ENCODE results near the gene CD48. TPM values are rescaled to one million over a fixed set of nuclear protein-coding genes. Genes with fewer than 3 reads are reported as not detected.

The CD48 gene
- polyA plus RNA-seq, 3 donors: 3.3 to 12.7 (median 3.7) TPM

DNA sequence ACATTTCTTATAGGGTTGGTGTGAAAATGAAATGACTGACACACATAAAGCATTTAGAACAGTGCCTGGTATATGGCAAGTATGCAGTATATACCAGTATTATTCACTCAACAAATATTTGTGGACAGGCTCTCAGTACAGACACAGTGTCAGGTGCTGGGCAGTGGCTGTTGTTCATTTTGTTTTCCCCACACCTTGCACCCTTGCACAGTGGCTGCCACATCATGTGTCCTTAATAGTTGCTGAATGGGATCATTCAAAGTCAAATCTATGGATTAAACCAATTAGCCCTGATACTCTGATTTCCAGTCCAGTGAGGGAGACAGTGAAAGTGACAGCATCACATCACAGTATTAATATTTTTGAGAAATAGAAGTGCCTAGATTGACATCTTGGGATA lies 67.2 kb downstream of the CD48 start:
- H3K27ac ChIP-seq (ENCODE audit: low read depth, low read length): no peak overlapping the region

DNA sequence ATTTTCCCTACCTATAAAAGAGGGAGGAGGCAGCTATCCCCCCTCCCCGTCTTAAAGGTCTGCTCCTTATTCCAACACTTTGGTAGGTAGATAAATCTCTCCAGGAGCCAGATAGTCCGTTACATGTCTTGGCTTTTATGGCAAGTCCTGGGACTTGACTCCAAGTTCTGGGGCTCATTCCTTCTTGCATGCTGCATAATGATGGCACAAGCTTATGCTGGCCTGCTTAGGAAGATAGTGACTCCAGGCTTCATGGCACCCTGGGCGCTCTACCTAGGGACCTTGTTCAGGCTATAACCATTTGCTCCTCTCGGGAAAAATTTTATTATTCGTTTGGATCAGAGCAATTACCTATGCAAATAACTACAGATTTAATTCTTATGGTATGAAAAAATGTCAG lies 68.5 kb downstream of the CD48 start:
- H3K27ac ChIP-seq (ENCODE audit: low read depth, low read length): no peak overlapping the region
- WGBS, 3 donors: 85 to 91% (median 91%) methylated on average over 5 of the region's 5 CpGs

DNA sequence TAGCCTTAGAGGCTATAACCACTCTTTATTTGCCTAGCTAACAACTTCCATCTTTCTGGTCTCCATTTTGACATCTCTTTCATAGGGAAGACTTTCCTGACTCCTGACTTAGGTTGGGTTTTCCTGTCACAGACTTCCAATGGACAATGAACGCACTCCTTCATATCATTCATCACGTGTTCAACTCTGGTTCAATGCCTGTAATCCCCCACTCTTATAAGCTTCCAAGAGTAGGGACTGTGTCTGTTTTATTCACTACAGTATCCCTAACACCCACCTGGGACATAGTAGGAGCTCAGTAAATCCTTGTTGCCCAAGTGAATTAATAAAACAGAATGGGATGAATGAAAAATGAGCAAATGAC lies 69.4 kb downstream of the CD48 start:
- 92 to 94% (median 94%) methylated on average over 2 of the region's 2 CpGs for WGBS, 3 donors

DNA sequence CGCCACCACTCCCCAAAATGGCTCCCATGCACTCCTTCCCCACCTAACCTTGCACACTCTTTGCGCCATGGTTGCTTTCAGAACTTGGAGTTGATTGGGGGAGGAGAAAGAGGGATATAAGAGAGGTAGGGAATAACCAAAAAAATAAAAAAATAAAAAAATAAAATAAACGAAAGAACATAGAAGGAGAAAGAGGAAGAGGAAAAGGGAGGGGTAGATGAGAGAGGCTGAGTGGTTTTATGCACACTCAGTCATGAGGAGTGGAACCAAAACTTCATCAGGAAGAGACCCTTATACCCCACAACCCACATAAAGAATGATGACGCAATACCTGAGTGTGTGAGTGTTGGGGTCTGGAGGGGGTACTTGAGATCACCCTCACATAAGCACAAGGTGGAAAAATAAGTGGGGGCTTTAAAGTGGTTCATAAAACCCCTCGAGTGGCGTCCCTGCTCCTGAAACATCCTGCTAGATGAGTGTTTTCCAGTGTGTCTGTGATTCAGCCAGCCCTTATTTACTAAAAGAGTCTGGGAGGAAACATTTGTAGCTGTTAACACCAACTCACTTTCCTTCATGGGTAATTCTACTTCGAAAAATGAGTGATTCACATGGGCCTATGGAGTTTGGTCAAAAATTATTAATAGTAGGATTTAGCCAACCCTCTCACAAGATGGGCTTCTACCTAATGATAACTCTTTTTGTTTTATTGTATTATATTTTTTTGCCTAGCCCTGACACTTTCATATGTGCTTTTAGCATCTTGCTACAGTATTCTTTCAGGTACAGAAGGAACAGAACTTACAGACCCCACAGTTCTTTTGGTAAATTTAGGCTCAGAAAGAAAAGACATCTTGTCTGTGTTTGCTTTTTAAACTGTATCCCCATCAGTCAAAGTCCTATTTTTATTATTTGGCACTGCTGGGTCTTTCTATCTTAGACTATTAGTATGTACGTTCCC lies 70.0 kb downstream of the CD48 start:
- WGBS, 3 donors: 68 to 89% (median 69%) methylated on average over 8 of the region's 8 CpGs
- H3K27ac ChIP-seq (ENCODE audit: low read depth, low read length): no peak overlapping the region

More for the DNA sequence above, 69.4 kb downstream of the CD48 start:
- no peak overlapping the region for H3K27ac ChIP-seq (ENCODE audit: low read depth, low read length)

DNA sequence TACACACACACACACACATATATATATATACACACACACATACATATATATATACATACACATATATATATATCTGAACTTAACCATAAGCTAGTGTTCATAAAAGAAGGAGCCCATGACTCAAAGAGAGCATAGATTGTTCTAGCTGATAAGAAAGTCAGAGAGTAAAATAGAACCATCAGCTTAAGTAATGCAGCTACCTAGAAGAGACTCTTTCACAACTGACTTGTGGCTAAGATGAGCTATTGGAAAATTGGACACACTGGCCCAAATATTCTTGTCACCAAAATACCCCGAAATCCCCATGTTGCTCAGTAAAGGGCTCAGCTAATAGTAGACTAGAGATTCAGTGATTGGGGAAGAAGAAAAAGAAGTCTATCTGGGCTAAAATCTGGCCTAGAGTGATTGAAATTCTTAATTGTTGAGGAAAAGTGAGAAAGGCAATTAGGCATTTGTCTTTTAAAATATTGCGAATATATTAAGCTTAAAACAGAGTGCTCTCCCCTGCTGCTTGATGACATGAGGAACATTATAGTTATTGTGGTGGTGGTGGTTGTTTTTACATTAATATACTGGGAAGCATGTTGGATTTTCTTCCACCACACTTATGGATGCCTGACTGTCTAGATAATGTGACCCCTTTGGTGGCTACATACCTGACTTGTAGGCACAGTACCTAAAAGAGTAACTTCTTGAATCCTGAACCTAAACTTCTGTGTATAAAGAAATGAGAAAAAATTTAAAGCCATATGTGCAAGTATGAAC lies 71.1 kb downstream of the CD48 start:
- 89 to 96% (median 89%) methylated on average over 2 of the region's 2 CpGs for WGBS, 3 donors
- no peak overlapping the region for H3K27ac ChIP-seq (ENCODE audit: low read depth, low read length)

DNA sequence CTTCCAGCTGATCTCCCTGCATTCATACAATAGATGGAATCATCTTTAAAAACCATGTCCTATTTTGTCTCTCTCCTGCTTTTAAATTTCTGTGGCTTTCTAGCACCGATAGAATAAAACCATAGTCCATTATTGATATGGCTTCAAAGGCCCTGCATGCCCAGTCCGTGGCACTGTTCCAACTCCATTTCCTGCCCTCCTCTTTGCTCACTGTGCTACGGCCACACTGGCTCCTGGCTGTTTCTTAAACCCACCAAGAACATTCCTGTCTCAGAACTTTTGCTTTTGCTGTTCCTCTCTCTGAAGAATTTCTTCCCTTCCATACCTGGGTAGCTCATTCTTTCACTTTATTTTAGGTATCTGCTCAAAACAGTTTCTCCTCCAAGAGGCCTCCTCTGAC lies 72.0 kb downstream of the CD48 start:
- WGBS, 3 donors: 19 to 36% (median 19%) methylated on average over 3 of the region's 3 CpGs
- H3K27ac ChIP-seq (ENCODE audit: low read depth, low read length): no peak overlapping the region

DNA sequence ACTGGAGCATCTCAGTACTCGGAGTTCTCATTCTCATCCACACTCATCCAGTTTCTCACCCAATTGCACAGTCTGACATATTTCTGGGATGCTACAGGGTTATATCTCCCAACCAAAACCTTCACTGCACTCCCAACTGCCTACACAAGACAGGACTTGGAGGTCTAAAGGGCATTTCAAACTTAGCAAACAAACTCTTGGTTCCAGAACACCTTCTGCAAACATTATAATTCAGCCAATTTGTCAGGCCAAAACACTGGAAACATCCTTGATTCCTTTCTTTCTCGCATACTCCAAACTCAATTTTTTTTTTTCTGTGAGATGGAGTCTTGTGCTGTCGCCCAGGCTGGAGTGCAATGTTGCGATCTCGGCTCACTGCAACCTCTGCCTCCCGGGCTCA lies 72.7 kb downstream of the CD48 start:
- H3K27ac ChIP-seq (ENCODE audit: low read depth, low read length): no peak overlapping the region
- 84 to 94% (median 94%) methylated on average over 6 of the region's 6 CpGs for WGBS, 3 donors

DNA sequence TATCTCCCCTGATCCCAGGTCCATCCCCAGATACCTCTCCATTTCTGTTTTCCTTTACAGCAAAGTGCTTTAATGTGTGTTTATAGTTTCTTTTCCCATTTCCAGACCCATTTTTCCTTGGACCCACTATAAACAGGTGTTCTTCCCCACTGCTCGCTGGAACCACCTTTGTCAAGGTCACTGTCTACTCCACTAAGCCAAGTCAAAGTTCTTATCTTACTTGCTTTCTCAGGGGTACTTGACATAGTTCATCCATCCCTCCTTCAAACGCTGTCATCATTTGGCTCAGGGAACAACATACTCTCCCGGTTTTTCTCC lies 73.1 kb downstream of the CD48 start:
- no peak overlapping the region for H3K27ac ChIP-seq (ENCODE audit: low read depth, low read length)
- WGBS, 3 donors: 46 to 77% (median 76%) methylated on average over 3 of the region's 3 CpGs

DNA sequence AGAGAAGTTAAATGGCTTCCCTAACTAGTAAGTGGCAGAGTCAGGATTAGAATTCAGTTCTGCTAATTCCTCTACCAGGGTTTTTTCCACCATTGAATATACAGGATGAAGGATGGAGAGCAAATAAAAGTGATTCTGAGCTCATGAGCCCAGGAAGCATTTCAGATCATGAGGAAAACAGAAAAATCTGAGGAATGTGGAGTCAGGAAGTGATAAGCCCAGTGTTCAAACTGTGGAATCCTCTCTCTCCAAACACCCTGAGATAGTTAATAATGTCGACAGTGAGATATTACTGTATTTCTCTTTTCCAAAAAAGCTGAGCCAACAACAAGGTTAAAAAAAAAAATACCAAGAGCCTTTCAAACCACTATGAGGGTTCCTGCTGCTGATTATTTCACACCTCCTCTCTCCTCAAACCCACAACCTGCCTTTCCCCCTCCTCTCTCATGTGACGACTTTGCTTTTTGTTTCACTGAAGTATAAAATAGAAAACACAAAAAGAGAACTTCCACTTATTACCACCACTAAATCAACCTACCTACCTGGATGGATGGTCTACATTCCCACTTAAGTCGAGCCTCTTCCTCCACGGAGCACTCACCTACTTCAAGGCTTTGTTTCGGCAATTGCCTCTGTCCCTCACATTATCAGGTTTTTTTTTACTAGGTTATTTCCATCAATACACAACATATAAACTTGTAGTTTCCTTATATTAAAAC lies 73.6 kb downstream of the CD48 start:
- no peak overlapping the region for H3K27ac ChIP-seq (ENCODE audit: low read depth, low read length)
- WGBS, 3 donors: 48 to 62% (median 57%) methylated on average over 5 of the region's 5 CpGs

DNA sequence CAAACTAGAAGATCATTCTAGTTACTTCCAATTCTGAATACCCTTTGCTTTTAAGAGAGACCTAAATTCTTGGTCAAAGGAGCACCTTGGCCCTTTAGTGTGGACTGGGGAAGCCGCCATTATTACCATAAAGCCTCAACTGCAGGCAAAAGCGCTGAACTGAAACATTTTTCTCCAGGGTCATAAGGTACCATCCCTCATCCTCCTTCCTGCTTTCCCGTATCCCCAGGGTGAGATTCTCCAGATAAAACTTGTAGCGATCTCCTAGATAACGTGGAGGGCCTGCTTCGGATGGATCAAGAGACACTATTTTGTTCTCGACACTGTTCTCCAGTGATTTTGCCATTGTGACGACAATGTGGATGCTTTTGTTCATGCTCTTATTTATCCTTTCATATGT lies 74.6 kb downstream of the CD48 start:
- H3K27ac ChIP-seq (ENCODE audit: low read depth, low read length): no peak overlapping the region
- WGBS, 3 donors: 91 to 94% (median 93%) methylated on average over 8 of the region's 8 CpGs

DNA sequence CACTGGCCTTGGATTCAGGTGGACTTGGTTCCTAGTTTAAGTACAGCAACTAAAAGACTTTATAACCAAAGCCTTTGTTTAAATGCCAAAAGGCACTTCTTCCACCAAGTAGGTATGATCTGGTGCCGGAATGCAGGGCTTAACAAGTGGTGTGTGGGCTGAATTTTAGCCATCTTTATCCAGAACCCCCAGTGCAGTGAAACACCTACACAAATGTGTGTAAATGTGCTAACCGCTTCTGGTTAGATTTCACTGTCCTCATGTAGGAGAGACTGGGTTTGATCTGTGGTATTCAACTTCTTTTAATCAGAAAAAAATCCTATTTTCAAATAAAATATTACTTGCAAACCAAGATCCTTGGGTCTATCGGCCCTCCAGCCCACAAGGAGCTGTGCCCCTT lies 75.1 kb downstream of the CD48 start:
- 91 to 93% (median 93%) methylated on average over 3 of the region's 3 CpGs for WGBS, 3 donors
- H3K27ac ChIP-seq (ENCODE audit: low read depth, low read length): no peak overlapping the region

DNA sequence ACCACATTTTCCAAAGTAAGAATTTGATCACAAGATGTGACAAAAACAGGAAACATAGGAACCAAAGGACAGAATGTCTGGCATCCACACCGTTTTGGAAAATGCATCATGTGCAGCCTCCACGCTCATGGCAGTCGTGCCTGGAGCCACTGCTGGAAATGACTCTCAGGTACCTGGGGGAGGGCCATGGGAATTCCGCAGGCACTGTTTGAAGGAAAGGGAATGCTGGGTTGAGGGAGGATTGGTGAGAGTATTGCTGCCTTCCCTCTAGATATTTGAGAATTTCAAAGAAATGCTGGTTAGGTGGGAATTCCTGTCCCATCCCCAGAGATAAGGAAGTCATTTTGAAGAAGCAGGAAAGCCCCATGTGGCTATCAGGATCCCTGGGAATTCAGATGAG lies 75.5 kb downstream of the CD48 start:
- H3K27ac ChIP-seq (ENCODE audit: low read depth, low read length): no peak overlapping the region
- 69 to 83% (median 76%) methylated on average over 4 of the region's 4 CpGs for WGBS, 3 donors

DNA sequence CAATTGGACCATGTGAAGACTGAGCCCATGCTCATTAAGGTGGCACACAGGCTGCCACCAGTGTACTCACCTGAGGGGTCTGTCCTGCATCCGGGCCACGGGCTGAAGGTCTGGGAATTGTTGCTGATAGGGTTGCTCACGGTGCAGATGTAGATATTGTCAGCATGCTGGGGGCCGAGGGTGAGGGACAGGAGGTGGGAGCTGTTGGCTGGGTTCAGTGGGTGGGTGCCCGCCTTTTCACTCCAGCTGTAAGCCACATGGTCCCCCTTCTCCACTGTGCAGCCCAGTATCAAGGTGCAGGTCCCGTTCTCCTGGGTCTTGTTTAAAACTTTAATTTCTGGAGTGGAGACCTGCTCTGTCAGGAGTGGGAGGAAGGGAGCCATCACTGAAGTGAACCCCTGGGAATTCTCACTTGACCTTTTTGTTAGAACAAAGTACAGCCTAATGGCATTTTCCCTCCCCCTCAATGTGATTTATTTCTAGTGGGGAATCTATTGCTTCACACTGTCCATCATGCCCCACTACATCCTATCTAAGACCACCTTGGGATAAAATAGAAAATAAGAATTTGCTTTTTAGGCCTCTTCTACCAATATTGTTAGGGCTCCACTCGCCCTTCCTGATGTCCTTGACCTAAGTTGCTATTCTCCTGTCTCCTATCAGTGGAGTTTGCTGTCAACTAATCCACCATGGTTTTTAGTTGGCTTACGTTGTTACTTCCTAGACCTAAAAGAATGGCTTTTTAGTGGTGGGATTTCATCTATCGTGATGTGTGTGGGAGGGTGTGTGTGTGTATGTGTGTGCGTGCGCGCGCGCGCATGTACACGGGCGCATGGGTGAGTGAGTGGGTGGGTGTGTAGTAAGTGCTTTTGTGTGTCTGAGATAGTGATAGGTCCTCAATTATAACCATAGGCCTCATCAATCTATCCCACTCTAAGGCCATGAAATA lies 76.8 kb downstream of the CD48 start:
- no peak overlapping the region for H3K27ac ChIP-seq (ENCODE audit: low read depth, low read length)

DNA sequence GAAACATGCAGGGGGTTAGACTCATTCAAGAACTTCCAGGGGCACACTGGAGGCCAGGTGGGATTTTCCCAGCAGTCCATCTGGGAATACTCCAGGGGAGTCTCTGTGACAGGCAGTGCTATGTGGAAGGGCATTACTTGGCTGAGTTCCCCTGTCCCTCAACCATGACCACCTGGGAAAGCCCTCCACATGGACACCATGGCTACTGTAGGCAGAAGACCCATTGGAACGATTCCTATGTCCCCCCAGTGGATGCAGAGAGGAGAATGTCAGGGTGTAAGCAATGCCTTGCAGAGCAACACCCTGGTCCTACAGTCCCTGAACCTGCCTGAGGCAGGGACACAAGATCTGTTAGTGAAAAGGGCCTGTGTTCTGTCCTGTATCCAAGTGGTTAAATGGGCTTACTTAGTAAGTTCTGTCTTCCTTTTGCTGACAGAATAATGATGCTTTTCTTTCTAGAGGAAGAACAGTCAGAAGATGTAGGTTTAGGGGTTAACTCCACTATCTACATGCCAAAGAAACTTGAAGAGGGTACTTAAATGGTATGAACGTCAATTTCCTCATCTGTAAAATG lies 78.2 kb downstream of the CD48 start:
- 48 to 58% (median 58%) methylated on average over 2 of the region's 2 CpGs for WGBS, 3 donors

More for the DNA sequence above, 76.8 kb downstream of the CD48 start:
- WGBS, 3 donors: 90 to 94% (median 93%) methylated on average over 17 of the region's 17 CpGs

DNA sequence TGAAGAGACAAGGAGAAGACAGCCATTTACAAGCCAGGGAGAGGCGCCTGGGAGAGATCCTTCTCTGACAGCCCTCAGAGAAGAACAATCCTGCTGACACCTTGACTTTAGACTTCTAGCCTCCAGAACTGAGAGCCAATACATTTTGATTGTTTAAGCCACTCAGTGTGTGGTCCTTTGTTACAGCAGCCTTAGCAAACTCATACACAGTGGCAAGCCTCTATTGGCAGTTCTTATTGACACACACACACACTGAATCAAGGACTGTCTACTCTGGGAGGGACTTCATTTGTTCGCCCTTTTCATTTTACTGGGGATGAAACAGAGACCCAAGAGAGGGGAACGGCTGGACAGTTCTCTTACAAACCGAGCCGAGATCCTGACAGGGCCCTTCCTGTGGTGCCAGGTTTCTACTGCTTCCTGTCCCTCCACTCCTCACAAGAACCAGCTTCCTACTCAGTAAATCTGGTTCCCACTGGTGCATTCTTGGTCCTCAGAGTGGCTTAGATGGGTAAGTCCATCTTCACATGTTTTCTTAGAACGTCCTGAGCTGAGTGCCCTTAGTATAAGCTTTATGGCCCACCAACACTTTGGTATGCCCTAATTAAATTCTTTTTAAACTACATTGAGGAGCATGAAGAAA lies 79.5 kb downstream of the CD48 start:
- H3K27ac ChIP-seq (ENCODE audit: low read depth, low read length): no peak overlapping the region
- 79 to 96% (median 85%) methylated on average over 6 of the region's 6 CpGs for WGBS, 3 donors

More for the DNA sequence above, 78.2 kb downstream of the CD48 start:
- no peak overlapping the region for H3K27ac ChIP-seq (ENCODE audit: low read depth, low read length)

DNA sequence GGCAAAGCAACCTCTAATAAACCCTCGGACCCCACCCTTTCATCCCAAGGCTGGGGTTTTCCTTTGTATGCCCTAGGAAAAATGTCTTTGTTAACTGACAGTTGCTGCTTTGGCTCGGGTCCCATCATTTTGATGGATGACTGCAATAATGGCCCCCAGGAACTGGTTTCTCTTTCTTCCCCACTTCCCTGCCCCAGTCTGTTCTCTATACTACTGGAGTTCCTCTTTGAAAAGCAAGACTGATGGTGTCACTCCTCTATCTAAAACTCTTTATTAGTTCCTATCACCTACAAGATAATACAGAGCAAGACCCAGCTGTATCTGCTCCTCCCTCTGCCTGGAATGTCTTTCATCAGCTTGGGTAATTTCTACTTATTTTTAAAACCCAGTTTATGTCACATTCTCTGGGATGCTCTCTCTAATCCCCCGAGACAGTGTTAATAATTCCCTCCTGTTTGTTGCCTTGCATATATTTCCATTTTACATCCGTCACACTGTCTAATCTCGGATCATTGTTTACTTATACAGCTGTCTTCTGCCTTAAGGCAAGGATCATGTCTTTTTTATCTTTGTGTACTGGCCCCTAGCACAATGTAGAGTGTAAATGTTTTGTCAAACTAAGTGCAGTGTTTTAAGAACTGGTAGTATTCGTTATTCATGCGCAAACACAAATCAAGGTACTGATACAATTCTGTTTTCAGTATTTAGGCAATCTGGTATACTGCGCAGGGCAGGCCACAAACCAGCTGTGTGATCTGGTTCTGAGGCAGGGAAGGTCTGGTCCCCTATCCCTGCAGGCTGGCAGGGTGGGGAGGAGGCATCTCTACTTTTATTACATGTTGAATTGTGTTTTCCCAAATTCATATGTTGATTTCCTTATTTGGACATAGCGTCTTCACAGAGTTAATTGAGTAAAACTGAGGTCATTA lies 80.8 kb downstream of the CD48 start:
- 60 to 64% (median 63%) methylated on average over 9 of the region's 9 CpGs for WGBS, 3 donors
- H3K27ac ChIP-seq (ENCODE audit: low read depth, low read length): no peak overlapping the region
